HUES6 (cell line): ENCODE data around the gene CEP83.
"Not testable (repeated sequence)": the region's sequence is repeated elsewhere in the genome, so short reads cannot be mapped to it uniquely, and the experiment has no call there.

Experiments used
- H3K27ac ChIP-seq: 2 replicates; pipeline ENCODE4 v1.7.0; 2013; ENCODE audit warnings: low read depth, mild to moderate bottlenecking, low read length, inconsistent platforms
- H3K27me3 ChIP-seq: 2 replicates; pipeline ENCODE4 v1.6.1; 2013; ENCODE audit warnings: low read length; ENCODE audit not compliant: control insufficient read depth, insufficient read depth
- H3K36me3 ChIP-seq: 2 replicates; pipeline ENCODE4 v1.6.1; 2013; ENCODE audit warnings: low read length; ENCODE audit not compliant: control insufficient read depth, insufficient read depth
- H3K4me1 ChIP-seq: 2 replicates; pipeline ENCODE4 v1.6.1; 2013; ENCODE audit warnings: low read length; ENCODE audit not compliant: control insufficient read depth, insufficient read depth
- H3K4me3 ChIP-seq: 2 replicates; pipeline ENCODE4 v1.5.1; 2013; ENCODE audit warnings: low read depth, low read length
- H3K9ac ChIP-seq: one replicate; pipeline ENCODE4 v1.6.1; 2013; ENCODE audit warnings: mild to moderate bottlenecking, low read length
- H3K9me3 ChIP-seq: 2 replicates; pipeline ENCODE4 v1.6.1; 2013; ENCODE audit warnings: low read depth, low read length; ENCODE audit not compliant: control insufficient read depth, insufficient read depth

The CEP83 gene

DNA sequence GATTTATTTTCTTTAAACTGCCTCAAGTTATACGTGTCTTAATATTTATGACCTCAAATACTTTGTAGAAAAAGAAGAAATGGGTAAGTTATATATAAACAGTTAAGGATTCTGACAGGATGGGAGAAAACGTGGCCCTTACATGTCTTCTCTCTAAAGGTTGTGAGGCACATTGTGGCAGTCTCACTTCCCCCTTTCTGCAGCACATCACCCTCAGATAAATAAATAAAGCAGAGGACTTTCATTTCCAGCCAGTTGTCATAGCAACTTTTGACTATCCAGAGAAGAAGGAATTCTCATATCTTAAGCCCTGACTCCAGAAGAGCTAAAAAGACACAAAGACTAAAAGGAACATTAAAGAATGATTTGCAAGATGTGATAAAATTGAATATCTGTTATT is 28.8 kb upstream of the CEP83 start:
- H3K4me1 ChIP-seq = no peaks in the 10 kb centered on the region

DNA sequence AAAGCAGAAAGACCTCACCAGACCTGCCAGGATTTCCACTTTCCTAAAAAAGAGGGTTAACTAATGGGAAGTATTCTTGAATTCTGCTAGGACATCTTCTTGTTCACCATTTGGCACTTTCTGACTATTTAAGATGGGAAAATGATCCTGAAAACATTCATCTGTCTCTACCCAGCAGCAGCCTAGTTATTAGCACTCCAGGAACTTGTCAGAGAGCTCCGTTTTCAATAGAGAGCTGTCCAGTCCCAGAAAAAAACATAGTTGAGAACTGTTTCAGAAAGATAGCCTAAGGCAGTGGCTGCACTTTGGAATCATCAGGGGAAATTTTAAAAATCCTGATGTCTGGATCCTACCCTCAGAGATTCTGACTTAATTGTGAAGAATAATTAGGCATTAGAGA is 22.1 kb upstream of the CEP83 start:
- Histone ChIP-seq H3K27me3 (no peaks in the 10 kb centered on the region), H3K9me3 (no peaks in the 10 kb centered on the region), H3K36me3 (no peaks in the 10 kb centered on the region), H3K27ac (no peak overlapping the region), H3K4me3 (no peak overlapping the region), H3K4me1 (no peaks in the 10 kb centered on the region), H3K9ac (no peak overlapping the region)

More for the DNA sequence above, 28.8 kb upstream of the CEP83 start:
- Histone ChIP-seq H3K9me3 (no peaks in the 10 kb centered on the region), H3K4me3 (no peak overlapping the region), H3K27me3 (no peaks in the 10 kb centered on the region), H3K27ac (no peak overlapping the region), H3K36me3 (no peaks in the 10 kb centered on the region), H3K9ac (no peak overlapping the region)

GRCh38 chr12:94469522-94469921 is 9.9 kb upstream of the CEP83 start:
- no peaks in the 10 kb centered on the region for H3K9me3 ChIP-seq
- no peak overlapping the region for H3K4me3 ChIP-seq
- no peak overlapping the region for H3K9ac ChIP-seq
- H3K27ac ChIP-seq = no peak overlapping the region
- no peaks in the 10 kb centered on the region for H3K27me3 ChIP-seq
- no peaks in the 10 kb centered on the region for H3K36me3 ChIP-seq
- no peaks in the 10 kb centered on the region for H3K4me1 ChIP-seq

- Histone ChIP-seq H3K4me3 (peak overlapping the region; percentile 75), H3K9me3 (no peaks in the 10 kb centered on the region), H3K9ac (peak overlapping the region; percentile 80), H3K4me1 (peaks cover 5% of the 10 kb centered on the region; the same call in 1 of the 2 replicates), H3K36me3 (no peaks in the 10 kb centered on the region), H3K27ac (no peak overlapping the region), H3K27me3 (peaks cover 3% of the 10 kb centered on the region)
Measured at GRCh38 chr12:94460616-94460959, 921 bp upstream of the CEP83 start.

GRCh38 chr12:94458877-94459727 is 565 bp downstream of the CEP83 start:
- H3K36me3 ChIP-seq = peaks cover 11% of the 10 kb centered on the region
- peaks cover 5% of the 10 kb centered on the region; the same call in 1 of the 2 replicates for H3K4me1 ChIP-seq
- H3K27ac ChIP-seq = no peak overlapping the region

DNA sequence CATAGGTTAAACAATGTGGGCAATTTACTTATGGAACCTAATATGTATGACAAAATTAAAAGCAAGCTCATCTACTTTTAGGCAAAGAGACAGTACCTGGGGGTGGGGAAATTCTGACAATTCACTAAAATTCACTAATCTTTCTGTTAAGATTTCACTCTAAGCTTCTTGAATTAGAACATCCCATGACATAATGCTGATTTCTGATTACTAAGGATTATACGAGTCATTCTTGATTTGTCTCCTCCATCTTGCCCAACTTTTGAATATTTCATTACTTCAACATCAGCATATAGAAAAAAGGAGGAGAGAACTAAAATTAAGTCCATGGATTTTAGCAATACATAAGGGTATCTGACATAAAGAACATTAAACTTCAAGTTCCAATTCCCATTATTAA is 2.4 kb downstream of the CEP83 start:
- peaks cover 16% of the 10 kb centered on the region for H3K36me3 ChIP-seq
- H3K9ac ChIP-seq = no peak overlapping the region
- H3K4me1 ChIP-seq = peaks cover 5% of the 10 kb centered on the region; the same call in 1 of the 2 replicates
- 0 out of 2 replicates have a peak, but pooled peaks cover 4% of the 10 kb centered on the region for H3K9me3 ChIP-seq
- peaks cover 3% of the 10 kb centered on the region for H3K27me3 ChIP-seq
- no peak overlapping the region for H3K27ac ChIP-seq
- H3K4me3 ChIP-seq = no peak overlapping the region

More at GRCh38 chr12:94458877-94459727, 565 bp downstream of the CEP83 start:
- Histone ChIP-seq H3K4me3 (peak overlapping the region; percentile 75), H3K9ac (peak overlapping the region; percentile 80), H3K9me3 (0 out of 2 replicates have a peak, but pooled peaks cover 4% of the 10 kb centered on the region), H3K27me3 (peaks cover 3% of the 10 kb centered on the region)

DNA sequence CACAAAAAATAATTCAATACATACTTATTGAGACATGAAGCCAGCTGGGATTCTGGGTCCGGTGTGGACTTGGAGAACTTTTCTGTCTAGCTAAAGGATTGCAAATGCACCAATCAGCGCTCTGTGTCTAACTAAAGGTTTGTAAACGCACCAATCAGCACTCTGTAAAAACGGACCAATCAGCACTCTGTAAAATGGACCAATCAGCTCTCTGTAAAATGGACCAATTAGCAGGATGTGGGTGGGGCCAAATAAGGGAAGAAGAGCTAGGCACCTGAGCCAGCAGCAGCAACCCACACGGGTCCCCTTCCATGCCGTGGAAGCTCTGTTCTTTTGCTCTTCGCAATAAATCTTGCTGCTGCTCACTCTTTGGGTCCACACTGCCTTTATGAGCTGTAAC is 5.3 kb downstream of the CEP83 start:
- Histone ChIP-seq H3K9me3 (peaks cover 11% of the 10 kb centered on the region), H3K36me3 (peaks cover 16% of the 10 kb centered on the region)

DNA sequence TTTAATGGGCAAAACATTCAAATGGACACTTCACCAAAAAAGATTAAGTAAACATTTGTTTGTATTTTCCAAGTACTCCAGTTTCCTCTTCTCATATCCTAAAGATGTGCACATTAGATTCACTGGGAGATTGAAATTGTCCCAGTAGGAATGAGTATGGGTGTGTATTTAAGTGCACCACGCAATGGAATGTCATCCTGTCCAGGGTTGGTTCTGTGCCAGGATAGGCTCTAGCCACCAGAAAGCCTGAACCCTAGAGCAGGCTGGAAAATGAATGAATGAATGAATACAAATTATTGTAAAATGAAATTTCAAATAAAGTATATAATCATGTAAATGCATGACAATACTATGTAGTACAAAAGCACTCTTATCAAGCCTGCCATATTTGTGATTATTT is 14.0 kb downstream of the CEP83 start:
- Histone ChIP-seq H3K36me3 (no peaks in the 10 kb centered on the region), H3K9ac (no peak overlapping the region), H3K4me3 (no peak overlapping the region), H3K9me3 (peaks cover 7% of the 10 kb centered on the region), H3K27me3 (no peaks in the 10 kb centered on the region), H3K4me1 (no peaks in the 10 kb centered on the region), H3K27ac (no peak overlapping the region)

More for the DNA sequence above, 5.3 kb downstream of the CEP83 start:
- H3K9ac ChIP-seq, H3K27me3 ChIP-seq, H3K4me3 ChIP-seq, H3K27ac ChIP-seq, H3K4me1 ChIP-seq: not testable (repeated sequence)

GRCh38 chr12:94437303-94437702 is 22.4 kb downstream of the CEP83 start:
- no peaks in the 10 kb centered on the region for H3K27me3 ChIP-seq
- H3K4me3 ChIP-seq = no peak overlapping the region
- no peak overlapping the region for H3K9ac ChIP-seq
- peaks cover 7% of the 10 kb centered on the region; the same call in 1 of the 2 replicates for H3K4me1 ChIP-seq
- H3K27ac ChIP-seq = no peak overlapping the region
- H3K9me3 ChIP-seq = peaks cover 18% of the 10 kb centered on the region; the same call in 1 of the 2 replicates
- no peaks in the 10 kb centered on the region for H3K36me3 ChIP-seq

- Histone ChIP-seq H3K9me3 (peaks cover 14% of the 10 kb centered on the region; the same call in 1 of the 2 replicates), H3K27ac (no peak overlapping the region), H3K36me3 (no peaks in the 10 kb centered on the region), H3K9ac (no peak overlapping the region), H3K4me1 (peaks cover 7% of the 10 kb centered on the region; the same call in 1 of the 2 replicates), H3K27me3 (no peaks in the 10 kb centered on the region), H3K4me3 (no peak overlapping the region)
Measured at GRCh38 chr12:94435511-94435927, 24.1 kb downstream of the CEP83 start.

GRCh38 chr12:94434171-94434570 is 25.5 kb downstream of the CEP83 start:
- no peaks in the 10 kb centered on the region for H3K27me3 ChIP-seq
- peaks cover 14% of the 10 kb centered on the region; the same call in 1 of the 2 replicates for H3K9me3 ChIP-seq
- H3K9ac ChIP-seq = no peak overlapping the region
- peaks cover 15% of the 10 kb centered on the region; the same call in 1 of the 2 replicates for H3K4me1 ChIP-seq
- no peak overlapping the region for H3K4me3 ChIP-seq
- H3K36me3 ChIP-seq = no peaks in the 10 kb centered on the region
- no peak overlapping the region for H3K27ac ChIP-seq
